Measurements from ENCODE around the gene CDCA5.
A peak's percentile ranks its signal among the peaks of the same experiment; 100 is the strongest.

CDCA5 gene

GRCh38 chr11:65104628-65105027 lies 20.8 kb upstream of the CDCA5 start:
- Histone ChIP-seq H3K4me1 (ENCODE audit: control insufficient read depth, insufficient read depth, low read length, poor library complexity, severe bottlenecking) (no peaks in the 10 kb centered on the region), H3K36me3 (ENCODE audit: control insufficient read depth, insufficient read depth, low read length) (peaks cover 30% of the 10 kb centered on the region), H3K9me3 (ENCODE audit: control insufficient read depth, low read length) (no peaks in the 10 kb centered on the region), H3K27me3 (replicated peaks; ENCODE audit: control insufficient read depth, insufficient read depth, low read length, poor library complexity, severe bottlenecking) (no peaks in the 10 kb centered on the region), H3K4me3 (ENCODE audit: insufficient read depth, low read depth, low read length, poor library complexity, severe bottlenecking) (no peak overlapping the region), H3K27ac (ENCODE audit: insufficient read depth, low read length, poor library complexity, severe bottlenecking) (no peak overlapping the region)
- DNase-seq: no peak

- Histone ChIP-seq H3K36me3 (ENCODE audit: control insufficient read depth, insufficient read depth, low read length) (peaks cover 22% of the 10 kb centered on the region), H3K27me3 (replicated peaks; ENCODE audit: control insufficient read depth, insufficient read depth, low read length, poor library complexity, severe bottlenecking) (no peaks in the 10 kb centered on the region), H3K27ac (ENCODE audit: insufficient read depth, low read length, poor library complexity, severe bottlenecking) (no peak overlapping the region)
Measured at GRCh38 chr11:65103476-65103875, 19.6 kb upstream of the CDCA5 start.

GRCh38 chr11:65102142-65103095 lies 18.6 kb upstream of the CDCA5 start:
- no peak for DNase-seq
- Histone ChIP-seq H3K9me3 (ENCODE audit: control insufficient read depth, low read length) (no peaks in the 10 kb centered on the region), H3K27me3 (replicated peaks; ENCODE audit: control insufficient read depth, insufficient read depth, low read length, poor library complexity, severe bottlenecking) (no peaks in the 10 kb centered on the region), H3K27ac (ENCODE audit: insufficient read depth, low read length, poor library complexity, severe bottlenecking) (no peak overlapping the region), H3K36me3 (ENCODE audit: control insufficient read depth, insufficient read depth, low read length) (peaks cover 22% of the 10 kb centered on the region), H3K4me3 (ENCODE audit: insufficient read depth, low read depth, low read length, poor library complexity, severe bottlenecking) (no peak overlapping the region), H3K4me1 (ENCODE audit: control insufficient read depth, insufficient read depth, low read length, poor library complexity, severe bottlenecking) (peaks cover 5% of the 10 kb centered on the region)

More at GRCh38 chr11:65103476-65103875, 19.6 kb upstream of the CDCA5 start:
- Histone ChIP-seq H3K4me1 (ENCODE audit: control insufficient read depth, insufficient read depth, low read length, poor library complexity, severe bottlenecking) (no peaks in the 10 kb centered on the region), H3K4me3 (ENCODE audit: insufficient read depth, low read depth, low read length, poor library complexity, severe bottlenecking) (no peak overlapping the region), H3K9me3 (ENCODE audit: control insufficient read depth, low read length) (no peaks in the 10 kb centered on the region)
- DNase-seq: no peak

- Histone ChIP-seq H3K27ac (ENCODE audit: insufficient read depth, low read length, poor library complexity, severe bottlenecking) (no peak overlapping the region), H3K4me3 (ENCODE audit: insufficient read depth, low read depth, low read length, poor library complexity, severe bottlenecking) (no peak overlapping the region), H3K36me3 (ENCODE audit: control insufficient read depth, insufficient read depth, low read length) (peaks cover 20% of the 10 kb centered on the region), H3K9me3 (ENCODE audit: control insufficient read depth, low read length) (no peaks in the 10 kb centered on the region), H3K4me1 (ENCODE audit: control insufficient read depth, insufficient read depth, low read length, poor library complexity, severe bottlenecking) (peaks cover 18% of the 10 kb centered on the region), H3K27me3 (replicated peaks; ENCODE audit: control insufficient read depth, insufficient read depth, low read length, poor library complexity, severe bottlenecking) (no peaks in the 10 kb centered on the region)
- no peak for DNase-seq
Measured at GRCh38 chr11:65100674-65101350, 17.0 kb upstream of the CDCA5 start.

- H3K4me1 ChIP-seq (ENCODE audit: control insufficient read depth, insufficient read depth, low read length, poor library complexity, severe bottlenecking): peaks cover 21% of the 10 kb centered on the region
- no peaks in the 10 kb centered on the region for H3K9me3 ChIP-seq (ENCODE audit: control insufficient read depth, low read length)
- peaks cover 6% of the 10 kb centered on the region for H3K36me3 ChIP-seq (ENCODE audit: control insufficient read depth, insufficient read depth, low read length)
- H3K27ac ChIP-seq (ENCODE audit: insufficient read depth, low read length, poor library complexity, severe bottlenecking): peak overlapping the region; percentile 86
- H3K27me3 ChIP-seq (replicated peaks; ENCODE audit: control insufficient read depth, insufficient read depth, low read length, poor library complexity, severe bottlenecking): no peaks in the 10 kb centered on the region
- DNase-seq: no peak
- peak overlapping the region; percentile 76 for H3K4me3 ChIP-seq (ENCODE audit: insufficient read depth, low read depth, low read length, poor library complexity, severe bottlenecking)
Measured at GRCh38 chr11:65096926-65097325, 13.1 kb upstream of the CDCA5 start.

GRCh38 chr11:65095974-65096806 lies 12.3 kb upstream of the CDCA5 start, which contains the start of gene VPS51:
Gene VPS51, plus strand, starts transcription at chr11:65096214. Its CDS starts 37 bp downstream, at chr11:65096251.
- DNase-seq: peak; percentile 72 to 76 (median 73)
- Histone ChIP-seq H3K4me3 (ENCODE audit: insufficient read depth, low read depth, low read length, poor library complexity, severe bottlenecking) (peak within 1 kb of the TSS; percentile 76), H3K27ac (ENCODE audit: insufficient read depth, low read length, poor library complexity, severe bottlenecking) (peak within 1 kb of the TSS; percentile 86), H3K27me3 (replicated peaks; ENCODE audit: control insufficient read depth, insufficient read depth, low read length, poor library complexity, severe bottlenecking) (no peaks in the 10 kb centered on the region), H3K9me3 (ENCODE audit: control insufficient read depth, low read length) (no peaks in the 10 kb centered on the region), H3K36me3 (ENCODE audit: control insufficient read depth, insufficient read depth, low read length) (peaks cover 6% of the 10 kb centered on the region), H3K4me1 (ENCODE audit: control insufficient read depth, insufficient read depth, low read length, poor library complexity, severe bottlenecking) (peaks cover 21% of the 10 kb centered on the region)

GRCh38 chr11:65095427-65095826 lies 11.6 kb upstream of the CDCA5 start:
- Histone ChIP-seq H3K4me1 (ENCODE audit: control insufficient read depth, insufficient read depth, low read length, poor library complexity, severe bottlenecking) (peaks cover 21% of the 10 kb centered on the region), H3K9me3 (ENCODE audit: control insufficient read depth, low read length) (no peaks in the 10 kb centered on the region), H3K27me3 (replicated peaks; ENCODE audit: control insufficient read depth, insufficient read depth, low read length, poor library complexity, severe bottlenecking) (no peaks in the 10 kb centered on the region), H3K36me3 (ENCODE audit: control insufficient read depth, insufficient read depth, low read length) (peaks cover 6% of the 10 kb centered on the region), H3K27ac (ENCODE audit: insufficient read depth, low read length, poor library complexity, severe bottlenecking) (no peak overlapping the region), H3K4me3 (ENCODE audit: insufficient read depth, low read depth, low read length, poor library complexity, severe bottlenecking) (no peak overlapping the region)
- DNase-seq: no peak

- H3K9me3 ChIP-seq (ENCODE audit: control insufficient read depth, low read length): no peaks in the 10 kb centered on the region
- DNase-seq: no peak
- peaks cover 31% of the 10 kb centered on the region for H3K36me3 ChIP-seq (ENCODE audit: control insufficient read depth, insufficient read depth, low read length)
- peaks cover under 1% of the 10 kb centered on the region for H3K4me1 ChIP-seq (ENCODE audit: control insufficient read depth, insufficient read depth, low read length, poor library complexity, severe bottlenecking)
- no peaks in the 10 kb centered on the region for H3K27me3 ChIP-seq (replicated peaks; ENCODE audit: control insufficient read depth, insufficient read depth, low read length, poor library complexity, severe bottlenecking)
- H3K27ac ChIP-seq (ENCODE audit: insufficient read depth, low read length, poor library complexity, severe bottlenecking): no peak overlapping the region
- H3K4me3 ChIP-seq (ENCODE audit: insufficient read depth, low read depth, low read length, poor library complexity, severe bottlenecking): no peak overlapping the region
Measured at GRCh38 chr11:65090628-65091027, 6.8 kb upstream of the CDCA5 start.

- H3K9me3 ChIP-seq (ENCODE audit: control insufficient read depth, low read length): no peaks in the 10 kb centered on the region
- H3K4me1 ChIP-seq (ENCODE audit: control insufficient read depth, insufficient read depth, low read length, poor library complexity, severe bottlenecking): peaks cover 8% of the 10 kb centered on the region
- no peaks in the 10 kb centered on the region for H3K27me3 ChIP-seq (replicated peaks; ENCODE audit: control insufficient read depth, insufficient read depth, low read length, poor library complexity, severe bottlenecking)
- no peak overlapping the region for H3K27ac ChIP-seq (ENCODE audit: insufficient read depth, low read length, poor library complexity, severe bottlenecking)
- DNase-seq: no peak
- no peak overlapping the region for H3K4me3 ChIP-seq (ENCODE audit: insufficient read depth, low read depth, low read length, poor library complexity, severe bottlenecking)
- H3K36me3 ChIP-seq (ENCODE audit: control insufficient read depth, insufficient read depth, low read length): peaks cover 31% of the 10 kb centered on the region
Measured at GRCh38 chr11:65089621-65090020, 5.8 kb upstream of the CDCA5 start.
